Thymus (tissue), 11 donors: ENCODE data around the gene MDH1. TPM values are rescaled to one million over a fixed set of nuclear protein-coding genes. Genes with fewer than 3 reads are reported as not detected.

Experiments used
- DNase-seq, 9 donors: peaks; one replicate each; pipeline ENCODE4 v3.0.0-alpha.2; 2013; ENCODE audit warnings: low spot score in 9 of 9, low read depth in 6 of 9, missing footprints in 1 of 9
- H3K27ac ChIP-seq, 2 donors: one replicate each; pipeline ENCODE4 v1.5.1; 2013; ENCODE audit warnings: control low read depth in 1 of 2, low read depth in 1 of 2, low read length in 1 of 2, mild to moderate bottlenecking in 1 of 2, moderate library complexity in 1 of 2
- H3K27me3 ChIP-seq, 2 donors: one replicate each; pipeline ENCODE4 v1.5.1; 2013; ENCODE audit warnings: low read length in 1 of 2; ENCODE audit not compliant: control insufficient read depth in 2 of 2, insufficient read depth in 1 of 2
- H3K36me3 ChIP-seq, 2 donors: one replicate each; pipeline ENCODE4 v1.5.1; 2013; ENCODE audit warnings: low read length in 1 of 2, mild to moderate bottlenecking in 1 of 2, moderate library complexity in 1 of 2; ENCODE audit not compliant: control insufficient read depth in 2 of 2, insufficient read depth in 2 of 2
- H3K4me1 ChIP-seq, 2 donors: one replicate each; pipeline ENCODE4 v1.5.1; 2013; ENCODE audit warnings: low read length in 2 of 2; ENCODE audit not compliant: control insufficient read depth in 2 of 2, insufficient read depth in 2 of 2
- H3K4me3 ChIP-seq, 2 donors: one replicate each; pipeline ENCODE4 v1.5.1; 2013; ENCODE audit warnings: low read length in 2 of 2, control low read depth in 1 of 2, mild to moderate bottlenecking in 1 of 2
- H3K9me3 ChIP-seq, 2 donors: one replicate each; pipeline ENCODE4 v1.5.1; 2013; ENCODE audit warnings: low read length in 1 of 2, mild to moderate bottlenecking in 1 of 2; ENCODE audit not compliant: control insufficient read depth in 2 of 2, insufficient read depth in 1 of 2
- WGBS: extraction: QIAGEN DNeasy Blood & Tissue Kit; methylation state at CpG from one replicate; pipeline ENCODE4 v1.1.7; 2013; 5-methylcytosine and 5-hydroxymethylcytosine counted together
- polyA plus RNA-seq: library from polyadenylated mRNA; stranded (reverse); fragments of 200-250 nt; gene quantifications from one replicate; pipeline ENCODE4 v1.2.3, GENCODE V29; 2013
- total RNA-seq: library from RNA; stranded (reverse); fragments of 120-200 nt; gene quantifications from one replicate; pipeline ENCODE4 v1.2.4, GENCODE V29; 2013
- donor health status: healthy.

Gene MDH1
- total and polyA plus RNA-seq, 2 donors: 271 to 284 TPM

- Histone ChIP-seq H3K4me1 (no peaks in the 10 kb centered on the region), H3K27ac (no peak overlapping the region), H3K4me3 (no peak overlapping the region), H3K9me3 (no peaks in the 10 kb centered on the region), H3K36me3 (no peaks in the 10 kb centered on the region), H3K27me3 (no peaks in the 10 kb centered on the region)
- 94% methylated on average over 4 of the region's 4 CpGs for WGBS
- DNase-seq: no peak
These were observed 8.0 kb upstream of the MDH1 start for GRCh38 chr2:63580651-63581297.

DNA sequence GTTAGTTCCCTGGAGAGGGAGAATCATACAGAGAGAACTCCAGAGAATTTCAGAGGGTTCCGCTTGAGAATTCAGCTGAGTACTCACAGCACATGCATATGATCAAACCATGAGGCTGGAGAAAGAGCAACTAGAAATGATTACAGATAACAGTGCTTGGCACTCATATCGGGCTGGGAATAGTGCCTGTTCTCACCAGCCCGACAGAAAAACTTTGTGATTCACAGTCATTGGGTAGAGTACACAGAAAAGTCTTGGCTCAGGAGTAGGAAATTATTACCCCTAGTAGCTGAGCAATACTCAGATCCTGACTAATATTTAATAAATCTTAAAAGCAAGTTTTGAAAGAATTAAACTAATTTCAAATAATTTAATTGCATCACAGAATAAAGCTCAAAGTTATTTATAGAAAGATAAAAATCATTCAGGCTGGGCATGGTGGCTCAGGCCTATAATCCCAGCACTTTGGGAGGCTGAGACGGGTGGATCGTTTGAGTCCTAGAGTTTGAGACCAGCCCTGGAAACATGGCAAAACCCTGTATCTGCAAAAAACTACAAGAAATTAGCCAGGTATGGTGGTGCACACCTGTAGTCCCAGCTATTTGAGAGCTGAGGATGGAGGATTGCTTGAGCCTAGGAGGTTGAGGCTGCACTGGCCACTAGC, 7.3 kb upstream of the MDH1 start:
- Histone ChIP-seq H3K4me3 (no peak overlapping the region), H3K36me3 (no peaks in the 10 kb centered on the region), H3K27me3 (no peaks in the 10 kb centered on the region), H3K27ac (no peak overlapping the region), H3K9me3 (no peaks in the 10 kb centered on the region), H3K4me1 (no peaks in the 10 kb centered on the region)
- DNase-seq: no peak
- 99% methylated on average over 5 of the region's 5 CpGs for WGBS

GRCh38 chr2:63582873-63583272, 5.9 kb upstream of the MDH1 start:
- Histone ChIP-seq H3K4me3 (no peak overlapping the region), H3K9me3 (no peaks in the 10 kb centered on the region), H3K36me3 (no peaks in the 10 kb centered on the region), H3K4me1 (peaks cover 3 to 4% of the 10 kb centered on the region in 2 donors), H3K27ac (no peak overlapping the region), H3K27me3 (no peaks in the 10 kb centered on the region)
- 97% methylated on average over 1 of the region's 1 CpG for WGBS
- DNase-seq: no peak

GRCh38 chr2:63587814-63588384, 864 bp upstream of the MDH1 start:
- Histone ChIP-seq H3K27me3 (no peaks in the 10 kb centered on the region), H3K4me1 (peaks cover 10 to 12% of the 10 kb centered on the region in 2 donors), H3K9me3 (no peaks in the 10 kb centered on the region), H3K36me3 (peaks cover 0 to 11% of the 10 kb centered on the region in 2 donors), H3K4me3 (peak overlapping the region; percentile 73 to 81), H3K27ac (peak overlapping the region; percentile 77 to 91)
- under 1% methylated on average over 33 of the region's 33 CpGs for WGBS
- peak in 1 of 9 donors; percentile 2 for DNase-seq

GRCh38 chr2:63589148-63589958, 590 bp downstream of the MDH1 start:
- 13% methylated on average over 26 of the region's 26 CpGs for WGBS
- peaks cover 0 to 19% of the 10 kb centered on the region in 2 donors for H3K36me3 ChIP-seq
- H3K4me3 ChIP-seq: peak overlapping the region; percentile 73 to 81
- peak overlapping the region in 1 of 2 donors; percentile 80 for H3K27ac ChIP-seq
- no peaks in the 10 kb centered on the region for H3K27me3 ChIP-seq
- DNase-seq: peak in 8 of 9 donors; percentile 4 to 39 (median 14)
- H3K9me3 ChIP-seq: no peaks in the 10 kb centered on the region
- H3K4me1 ChIP-seq: peaks cover 10 to 12% of the 10 kb centered on the region in 2 donors

- DNase-seq: no peak
- H3K9me3 ChIP-seq: no peaks in the 10 kb centered on the region
- WGBS: 69% methylated on average over 3 of the region's 3 CpGs
- H3K4me1 ChIP-seq: peaks cover 10 to 12% of the 10 kb centered on the region in 2 donors
- H3K27me3 ChIP-seq: no peaks in the 10 kb centered on the region
- no peak overlapping the region for H3K27ac ChIP-seq
- H3K36me3 ChIP-seq: peaks cover 0 to 33% of the 10 kb centered on the region in 2 donors
- no peak overlapping the region for H3K4me3 ChIP-seq
These were observed 2.1 kb downstream of the MDH1 start for GRCh38 chr2:63590626-63591408.

DNA sequence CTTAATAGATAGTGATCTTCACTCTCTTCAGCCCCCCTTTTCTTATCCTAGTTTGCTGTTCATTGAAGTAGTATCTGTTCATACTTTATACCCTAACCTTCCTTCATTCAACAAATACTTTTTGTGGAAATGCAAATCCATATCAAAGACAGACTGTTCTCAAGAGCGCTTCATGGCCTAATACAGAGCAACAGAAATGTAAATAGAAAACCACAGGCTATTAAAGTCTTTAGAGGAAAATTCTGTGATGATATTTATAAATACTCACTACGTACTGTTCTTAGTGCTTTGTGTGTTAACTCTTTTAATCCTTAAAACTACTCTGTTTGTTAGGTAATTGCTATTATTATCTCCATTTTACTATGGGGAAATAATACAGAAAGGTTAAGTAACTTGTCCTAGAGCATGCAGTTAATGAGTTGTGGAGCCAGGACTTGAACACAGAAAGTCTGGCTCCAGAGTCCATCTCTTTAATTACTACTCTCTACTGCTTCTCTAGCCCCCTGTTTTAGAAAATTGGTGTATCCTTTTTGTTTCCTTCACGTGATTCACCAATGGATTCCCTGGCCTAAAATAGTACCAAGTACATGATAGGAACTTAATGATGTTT, 2.9 kb downstream of the MDH1 start:
- Histone ChIP-seq H3K36me3 (peaks cover 0 to 40% of the 10 kb centered on the region in 2 donors), H3K27ac (no peak overlapping the region), H3K4me3 (no peak overlapping the region), H3K27me3 (no peaks in the 10 kb centered on the region), H3K4me1 (peaks cover 10 to 12% of the 10 kb centered on the region in 2 donors), H3K9me3 (no peaks in the 10 kb centered on the region)
- 96% methylated on average over 3 of the region's 3 CpGs for WGBS
- DNase-seq: no peak

DNA sequence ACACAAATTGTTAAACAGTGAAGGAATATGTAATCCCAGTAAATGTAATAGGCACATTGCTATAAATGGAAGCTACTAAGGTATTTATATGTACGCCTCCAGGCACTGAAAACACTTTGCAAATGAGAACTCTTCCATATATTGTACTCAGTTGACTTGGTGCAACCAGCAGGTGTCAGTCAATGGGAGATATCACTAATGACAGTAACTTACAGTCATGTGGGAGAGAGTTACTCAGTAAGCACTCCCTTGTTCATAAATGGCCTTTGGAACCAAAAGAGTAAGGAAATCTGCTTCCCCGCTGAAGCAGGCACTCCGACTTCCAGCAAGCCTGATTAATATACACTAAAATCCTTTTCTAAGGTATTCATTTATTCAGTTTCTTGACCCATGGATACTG, 5.9 kb downstream of the MDH1 start:
- no peak overlapping the region for H3K27ac ChIP-seq
- WGBS: 97% methylated on average over 3 of the region's 3 CpGs
- no peaks in the 10 kb centered on the region for H3K9me3 ChIP-seq
- H3K27me3 ChIP-seq: no peaks in the 10 kb centered on the region
- H3K36me3 ChIP-seq: peaks cover 0 to 57% of the 10 kb centered on the region in 2 donors
- no peak overlapping the region for H3K4me3 ChIP-seq
- H3K4me1 ChIP-seq: peaks cover 3 to 6% of the 10 kb centered on the region in 2 donors
- DNase-seq: no peak
